22Rv1 (cell line): ENCODE results near the gene SLC6A3.

Experiments
- ZFX ChIP-seq: fragments of 450-650 bp; IDR thresholded peaks from 2 replicates; pipeline ENCODE4 v1.6.1; 2017; ENCODE audit warnings: antibody characterized with exemption, borderline replicate concordance
- TF ChIP-seq, protein P1 (sequence below): fragments of 450-650 bp; IDR thresholded peaks from 2 replicates; pipeline ENCODE4 v1.5.1; 2017; ENCODE audit warnings: mild to moderate bottlenecking

DNA sequence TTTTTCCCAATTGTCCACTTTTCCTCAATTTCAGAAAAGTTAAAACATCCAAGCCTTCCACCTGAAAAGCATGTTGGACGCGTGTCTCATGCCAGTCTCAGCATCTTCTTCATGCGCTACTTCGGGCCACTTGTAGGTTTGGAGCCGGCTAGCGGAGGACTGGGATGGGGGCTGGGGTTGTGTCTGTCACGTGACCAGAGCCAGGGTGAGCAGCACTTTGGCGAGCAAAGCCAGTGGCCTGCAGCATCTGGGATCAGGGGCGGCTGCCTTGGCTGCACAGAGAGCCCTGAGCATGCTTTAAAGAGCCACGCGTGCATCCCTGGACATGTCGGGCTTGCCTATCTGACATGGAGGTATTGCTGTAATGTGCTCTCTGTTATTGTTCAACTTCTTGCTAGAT is 41.2 kb downstream of the SLC6A3 start:
- no peak for TF ChIP-seq ZFX
- TF ChIP-seq, protein P1, sequence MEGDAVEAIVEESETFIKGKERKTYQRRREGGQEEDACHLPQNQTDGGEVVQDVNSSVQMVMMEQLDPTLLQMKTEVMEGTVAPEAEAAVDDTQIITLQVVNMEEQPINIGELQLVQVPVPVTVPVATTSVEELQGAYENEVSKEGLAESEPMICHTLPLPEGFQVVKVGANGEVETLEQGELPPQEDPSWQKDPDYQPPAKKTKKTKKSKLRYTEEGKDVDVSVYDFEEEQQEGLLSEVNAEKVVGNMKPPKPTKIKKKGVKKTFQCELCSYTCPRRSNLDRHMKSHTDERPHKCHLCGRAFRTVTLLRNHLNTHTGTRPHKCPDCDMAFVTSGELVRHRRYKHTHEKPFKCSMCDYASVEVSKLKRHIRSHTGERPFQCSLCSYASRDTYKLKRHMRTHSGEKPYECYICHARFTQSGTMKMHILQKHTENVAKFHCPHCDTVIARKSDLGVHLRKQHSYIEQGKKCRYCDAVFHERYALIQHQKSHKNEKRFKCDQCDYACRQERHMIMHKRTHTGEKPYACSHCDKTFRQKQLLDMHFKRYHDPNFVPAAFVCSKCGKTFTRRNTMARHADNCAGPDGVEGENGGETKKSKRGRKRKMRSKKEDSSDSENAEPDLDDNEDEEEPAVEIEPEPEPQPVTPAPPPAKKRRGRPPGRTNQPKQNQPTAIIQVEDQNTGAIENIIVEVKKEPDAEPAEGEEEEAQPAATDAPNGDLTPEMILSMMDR = no peak
